ENCODE measurements around the gene SHISAL1.

- TF ChIP-seq POLR2A (IDR thresholded peaks at IDR 0.05) (no peak), CTCF (IDR thresholded peaks at IDR 0.05) (no peak), EP300 (IDR thresholded peaks at IDR 0.05) (no peak)
Observed at GRCh38 chr22:44274918-44275630, 37.7 kb downstream of the SHISAL1 start.

Data from ovary (tissue), 3 donors.